B cell (primary cell): ENCODE measurements around the gene ZNF827. TPM values are rescaled to one million over a fixed set of nuclear protein-coding genes. Genes with fewer than 3 reads are reported as not detected.

Experiments
- ATAC-seq: fragments of 200-7000 bp; cut with Tn5 transposase; one replicate; pipeline ENCODE4 v1.10.0; 2021; ENCODE audit warnings: low read depth, mild to moderate bottlenecking, moderate number of reproducible peaks, moderate library complexity
- CTCF ChIA-PET: fragments of 350-600 bp; sonication (Branson Sonifier 250); formaldehyde crosslinking; loops from one replicate; lab custom pipeline; 2021; ENCODE audit warnings: antibody characterized with exemption, inconsistent platforms; lab: Charles Lee
- POLR2A ChIA-PET: fragments of 350-600 bp; sonication (Branson Sonifier 250); formaldehyde crosslinking; loops from one replicate; lab custom pipeline; 2021; ENCODE audit warnings: antibody characterized with exemption; lab: Charles Lee
- DNase-seq: peaks from one replicate; pipeline ENCODE4 v3.0.0; 2013
- H2AFZ ChIP-seq: 2 replicates; pipeline ENCODE4 v1.6.1; 2012; ENCODE audit warnings: mild to moderate bottlenecking, low read depth, low read length; ENCODE audit not compliant: insufficient read depth, poor library complexity, severe bottlenecking
- H3K27ac ChIP-seq, 2 donors: 1 replicate in 1 of 2; 2 replicates in 1 of 2; pipeline ENCODE4 v1.5.1; 2012 to 2013; ENCODE audit warnings: low read length in 2 of 2, mild to moderate bottlenecking in 2 of 2, moderate library complexity in 1 of 2
- H3K27me3 ChIP-seq, 4 experiments: fragments of 200-600 bp in 1 of 4; sonication (generic) in 1 of 4; replicated peaks in 1 of 4; 1 replicate in 2 of 4; 2 replicates in 2 of 4; pipeline versions ENCODE4 v1.6.1 to v1.7.0; 2013 to 2016; ENCODE audit warnings: low read length in 3 of 4, mild to moderate bottlenecking in 2 of 4, mixed read lengths in 1 of 4, moderate library complexity in 1 of 4; ENCODE audit not compliant: insufficient read depth in 4 of 4, control insufficient read depth in 3 of 4; ENCODE audit errors: control extremely low read depth in 1 of 4
- H3K36me3 ChIP-seq, 2 experiments: replicated peaks in 1 of 2; 1 replicate in 1 of 2; 2 replicates in 1 of 2; pipeline versions ENCODE4 v1.6.1 to v1.7.1; 2013; ENCODE audit warnings: low read length in 1 of 2; ENCODE audit not compliant: insufficient read depth in 2 of 2, control insufficient read depth in 1 of 2; ENCODE audit errors: control extremely low read depth in 1 of 2, extremely low read depth in 1 of 2
- H3K4me1 ChIP-seq, 2 donors: fragments of 200-600 bp in 1 of 2; sonication (generic) in 1 of 2; 1 replicate in 1 of 2; 2 replicates in 1 of 2; pipeline versions ENCODE4 v1.5.1 to v1.6.1; 2013 to 2017; ENCODE audit warnings: low read length in 2 of 2; ENCODE audit not compliant: control insufficient read depth in 2 of 2, insufficient read depth in 2 of 2
- H3K4me2 ChIP-seq: replicated peaks from 2 replicates; pipeline ENCODE3; 2012; ENCODE audit warnings: mild to moderate bottlenecking, low read depth, low read length; ENCODE audit not compliant: poor library complexity, severe bottlenecking
- H3K4me3 ChIP-seq, 5 experiments: fragments of 200-600 bp in 1 of 5; sonication (generic) in 1 of 5; 1 replicate in 3 of 5; 2 replicates in 2 of 5; pipeline versions ENCODE4 v1.5.1 to v1.7.0; 2011 to 2016; ENCODE audit warnings: low read length in 4 of 5, mild to moderate bottlenecking in 4 of 5, low read depth in 2 of 5, control low read depth in 1 of 5, moderate library complexity in 1 of 5; ENCODE audit not compliant: insufficient read depth in 1 of 5; ENCODE audit errors: control extremely low read depth in 1 of 5, extremely low read depth in 1 of 5
- H3K79me2 ChIP-seq: fragments of 200-600 bp; sonication (generic); one replicate; pipeline ENCODE4 v1.6.0; 2016; ENCODE audit warnings: low read length; ENCODE audit not compliant: control insufficient read depth, insufficient read depth
- H3K9ac ChIP-seq: fragments of 200-600 bp; sonication (generic); 2 replicates; pipeline ENCODE4 v1.6.1; 2017; ENCODE audit warnings: mild to moderate bottlenecking, low read length, moderate library complexity
- H3K9me3 ChIP-seq, 3 donors: one replicate each; pipeline versions ENCODE4 v1.6.1 to v1.7.1; 2013; ENCODE audit warnings: low read length in 2 of 3; ENCODE audit not compliant: control insufficient read depth in 2 of 3, insufficient read depth in 1 of 3; ENCODE audit errors: control extremely low read depth in 1 of 3
- H4K20me1 ChIP-seq: 2 replicates; pipeline ENCODE4 v1.6.0; 2012; ENCODE audit warnings: mild to moderate bottlenecking, low read length; ENCODE audit not compliant: insufficient read depth, control insufficient read depth, poor library complexity, severe bottlenecking
- H3K27ac Mint-ChIP-seq: one replicate; pipeline ENCODE4 v1.8.0; 2021; ENCODE audit warnings: mixed read lengths
- H3K27me3 Mint-ChIP-seq: one replicate; pipeline ENCODE4 v1.8.0; 2021; ENCODE audit warnings: mixed read lengths
- H3K4me1 Mint-ChIP-seq: one replicate; pipeline ENCODE4 v1.8.0; 2021; ENCODE audit warnings: mixed read lengths
- H3K4me3 Mint-ChIP-seq: one replicate; pipeline ENCODE4 v1.8.0; 2021; ENCODE audit warnings: mixed read lengths
- H3K9me3 Mint-ChIP-seq: one replicate; pipeline ENCODE4 v1.8.0; 2022; ENCODE audit warnings: mixed read lengths; ENCODE audit not compliant: insufficient read depth
- EZH2 ChIP-seq: IDR thresholded peaks from 2 replicates; pipeline ENCODE4 v1.6.1; 2012; ENCODE audit warnings: borderline replicate concordance, low read depth, mild to moderate bottlenecking, moderate library complexity, low read length; ENCODE audit not compliant: insufficient read depth, poor library complexity, severe bottlenecking
- WGBS: methylation state at CpG from one replicate; pipeline ENCODE4 v1.1.5; 2013; ENCODE audit warnings: missing lambda C conversion rate; ENCODE audit not compliant: insufficient coverage; 5-methylcytosine and 5-hydroxymethylcytosine counted together
- intact Hi-C: fragments of 100-400 bp; cut with micrococcal nuclease; formaldehyde crosslinking; loops from one replicate; pipeline ENCODE4 v1.10.0; 2022
- polyA plus RNA-seq: library from polyadenylated mRNA; depleted of rRNA; stranded (reverse); fragments of >200 nt; gene quantifications from 2 replicates; pipeline ENCODE4 v1.2.3, GENCODE V29; 2012
- total RNA-seq, 2 donors: library from RNA; stranded (reverse); fragments of 120-200 nt in 1 of 2; gene quantifications; 1 replicate in 1 of 2; 2 replicates in 1 of 2; pipeline versions ENCODE4 v1.2.3 to v1.2.4, GENCODE V29; 2013 to 2022
- TF ChIP-seq, protein P1 (sequence below): fragments of 200-600 bp; IDR thresholded peaks from one replicate; pipeline ENCODE4 v1.8.0; 2022; ENCODE audit warnings: antibody characterized with exemption, mild to moderate bottlenecking

ZNF827 gene
- total and polyA plus RNA-seq, 2 donors (not counting 1 experiment from before 2014, with no cell fraction given), result 20.6 to 30.1 TPM

DNA sequence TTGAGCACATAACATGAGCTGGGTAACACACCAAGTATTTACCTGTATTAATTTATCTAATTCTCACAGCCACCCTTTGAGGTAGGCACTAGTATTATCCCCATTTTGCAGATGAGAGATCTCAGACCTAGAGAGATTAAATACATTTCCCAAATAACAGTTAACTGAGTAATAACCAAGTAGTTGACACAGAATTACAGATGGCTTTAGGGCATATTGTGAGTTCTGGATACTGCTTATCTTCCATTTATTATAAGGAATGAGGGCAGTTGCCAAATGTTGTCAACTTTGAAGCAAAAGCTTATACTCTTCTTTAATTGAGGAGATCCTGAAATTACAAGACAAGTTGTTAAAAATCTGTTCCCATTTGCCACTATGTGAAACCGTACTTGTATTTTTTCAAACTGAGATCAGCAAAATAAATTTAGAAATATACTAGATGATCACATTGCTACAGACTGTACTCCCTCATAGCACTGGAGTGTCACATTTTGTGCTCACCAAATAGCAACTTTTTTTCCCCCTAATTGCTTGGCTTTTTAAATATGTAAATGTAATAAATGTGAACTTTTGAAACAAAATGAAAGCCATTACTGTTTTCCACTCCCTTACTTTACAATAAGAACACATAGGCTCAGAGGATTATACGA lies 62.0 kb downstream of the ZNF827 start:
- peaks cover 0 to 19% of the 10 kb centered on the region in 2 experiments for H3K36me3 ChIP-seq
- no CpG with 5 or more reads among the region's 2 CpGs for WGBS
- no peak for DNase-seq
- no peak overlapping the region for H3K4me3 Mint-ChIP-seq
- H3K27ac Mint-ChIP-seq, result no peak overlapping the region
- no peaks in the 10 kb centered on the region for H3K9me3 Mint-ChIP-seq
- H3K4me1 Mint-ChIP-seq, result peaks cover 8% of the 10 kb centered on the region
- H3K4me1 ChIP-seq, result peaks cover 3 to 4% of the 10 kb centered on the region in 2 donors
- peaks cover 13% of the 10 kb centered on the region for H3K79me2 ChIP-seq
- intact Hi-C loops, result no loop called here
- H4K20me1 ChIP-seq, result no peaks in the 10 kb centered on the region
- H3K27me3 ChIP-seq, result no peaks in the 10 kb centered on the region
- ATAC-seq, result no peak
- no peaks in the 10 kb centered on the region for H3K27me3 Mint-ChIP-seq
- H3K9ac ChIP-seq, result no peak overlapping the region
- H3K4me3 ChIP-seq, result no peak overlapping the region
- TF ChIP-seq EZH2, result no peak
- TF ChIP-seq, protein P1, sequence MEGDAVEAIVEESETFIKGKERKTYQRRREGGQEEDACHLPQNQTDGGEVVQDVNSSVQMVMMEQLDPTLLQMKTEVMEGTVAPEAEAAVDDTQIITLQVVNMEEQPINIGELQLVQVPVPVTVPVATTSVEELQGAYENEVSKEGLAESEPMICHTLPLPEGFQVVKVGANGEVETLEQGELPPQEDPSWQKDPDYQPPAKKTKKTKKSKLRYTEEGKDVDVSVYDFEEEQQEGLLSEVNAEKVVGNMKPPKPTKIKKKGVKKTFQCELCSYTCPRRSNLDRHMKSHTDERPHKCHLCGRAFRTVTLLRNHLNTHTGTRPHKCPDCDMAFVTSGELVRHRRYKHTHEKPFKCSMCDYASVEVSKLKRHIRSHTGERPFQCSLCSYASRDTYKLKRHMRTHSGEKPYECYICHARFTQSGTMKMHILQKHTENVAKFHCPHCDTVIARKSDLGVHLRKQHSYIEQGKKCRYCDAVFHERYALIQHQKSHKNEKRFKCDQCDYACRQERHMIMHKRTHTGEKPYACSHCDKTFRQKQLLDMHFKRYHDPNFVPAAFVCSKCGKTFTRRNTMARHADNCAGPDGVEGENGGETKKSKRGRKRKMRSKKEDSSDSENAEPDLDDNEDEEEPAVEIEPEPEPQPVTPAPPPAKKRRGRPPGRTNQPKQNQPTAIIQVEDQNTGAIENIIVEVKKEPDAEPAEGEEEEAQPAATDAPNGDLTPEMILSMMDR, result no peak
- no peak overlapping the region for H3K4me2 ChIP-seq
- no peak overlapping the region for H3K27ac ChIP-seq
- ChIA-PET POLR2A (no interaction called here), CTCF (no interaction called here)
- no peaks in the 10 kb centered on the region for H3K9me3 ChIP-seq
- no peak overlapping the region for H2AFZ ChIP-seq

DNA sequence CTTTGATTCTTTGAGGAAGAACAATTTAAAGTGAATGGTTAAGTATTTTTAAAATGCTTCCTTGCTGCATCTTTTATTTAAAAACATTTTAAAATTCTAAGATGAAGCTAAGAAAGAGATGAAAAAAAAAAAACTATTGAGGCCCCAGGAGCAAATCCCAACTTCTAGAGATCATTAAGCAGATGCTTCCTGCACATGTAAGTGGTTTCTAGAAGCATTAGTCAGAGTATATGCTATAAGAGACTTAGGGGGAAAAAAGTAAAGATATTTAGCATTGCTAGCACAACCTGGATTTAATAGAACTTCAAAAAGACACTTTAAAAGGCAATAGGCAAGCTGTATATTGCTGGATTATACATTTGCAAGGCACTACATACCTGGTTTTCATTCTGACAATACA lies 64.7 kb downstream of the ZNF827 start:
- Histone ChIP-seq H3K4me1 (no peaks in the 10 kb centered on the region), H3K9me3 (no peaks in the 10 kb centered on the region), H3K36me3 (peaks cover 0 to 16% of the 10 kb centered on the region in 2 experiments), H3K27ac (no peak overlapping the region), H3K79me2 (peaks cover 6% of the 10 kb centered on the region), H3K27me3 (no peaks in the 10 kb centered on the region), H2AFZ (no peak overlapping the region), H3K9ac (no peak overlapping the region), H3K4me2 (no peak overlapping the region), H4K20me1 (no peaks in the 10 kb centered on the region), H3K4me3 (no peak overlapping the region)
- POLR2A ChIA-PET, result no interaction called here
- CTCF ChIA-PET, result no interaction called here
- H3K27me3 Mint-ChIP-seq, result no peaks in the 10 kb centered on the region
- TF ChIP-seq EZH2, result no peak
- TF ChIP-seq, protein P1, result no peak
- no peak for ATAC-seq
- H3K4me3 Mint-ChIP-seq, result no peak overlapping the region
- H3K9me3 Mint-ChIP-seq, result no peaks in the 10 kb centered on the region
- no peak overlapping the region for H3K27ac Mint-ChIP-seq
- peaks cover 11% of the 10 kb centered on the region for H3K4me1 Mint-ChIP-seq
- intact Hi-C loops, result no loop called here
- no peak for DNase-seq
